Activated CD4-positive, alpha-beta T cell treated with anti-CD3 and anti-CD28 coated beads, Interleukin-2, amount 10 ng/mL, durations not matched to agents 7 days and 5 days (primary cell): ENCODE data around the gene AATF. TPM values are rescaled to one million over a fixed set of nuclear protein-coding genes. Genes with fewer than 3 reads are reported as not detected.

Source experiments
- CTCF ChIA-PET: fragments of 350-600 bp; sonication (Branson Sonifier 250); formaldehyde crosslinking; loops from one replicate; lab custom pipeline; 2021; ENCODE audit warnings: antibody characterized with exemption; lab: Charles Lee
- POLR2A ChIA-PET: fragments of 350-600 bp; sonication (Branson Sonifier 250); formaldehyde crosslinking; loops from one replicate; lab custom pipeline; 2021; ENCODE audit warnings: antibody characterized with exemption; lab: Charles Lee
- DNase-seq: peaks from one replicate; pipeline ENCODE4 v3.0.0-alpha.2; 2020
- H3K27ac Mint-ChIP-seq: one replicate; pipeline ENCODE4 v1.8.0; 2021; ENCODE audit warnings: mild to moderate bottlenecking, moderate library complexity, mixed read lengths
- H3K27me3 Mint-ChIP-seq: one replicate; pipeline ENCODE4 v1.8.0; 2021; ENCODE audit warnings: mixed read lengths
- H3K36me3 Mint-ChIP-seq: one replicate; pipeline ENCODE4 v1.8.0; 2021; ENCODE audit warnings: low read depth, mixed read lengths
- H3K4me1 Mint-ChIP-seq: one replicate; pipeline ENCODE4 v1.8.0; 2021; ENCODE audit warnings: mixed read lengths
- H3K4me3 Mint-ChIP-seq: one replicate; pipeline ENCODE4 v1.8.0; 2021; ENCODE audit warnings: mild to moderate bottlenecking, moderate library complexity, mixed read lengths
- H3K9me3 Mint-ChIP-seq: one replicate; pipeline ENCODE4 v1.8.0; 2021; ENCODE audit warnings: mixed read lengths
- total RNA-seq, 2 experiments: library from RNA; stranded (reverse); gene quantifications; one replicate each; pipeline ENCODE4 v1.2.3, GENCODE V29; 2021

AATF gene
- 10 to 100 TPM; 79.6 to 83.6 TPM for total RNA-seq

- Mint-ChIP-seq H3K9me3 (no peaks in the 10 kb centered on the region), H3K4me1 (peaks cover 50% of the 10 kb centered on the region), H3K4me3 (peak within 1 kb of the TSS; percentile 95), H3K36me3 (peaks cover 40% of the 10 kb centered on the region), H3K27me3 (peaks cover 37% of the 10 kb centered on the region), H3K27ac (peak within 1 kb of the TSS; percentile 96)
- DNase-seq, result peak; percentile 96
- ChIA-PET CTCF (interaction anchor here (1.2 kb wide), 1 partner anchor 11 kb away, joined by 3 read pairs; no protein-coding TSS in a partner anchor), POLR2A (no interaction called here)
These were observed at the start of gene AATF for GRCh38 chr17:36948717-36949460. AATF (plus strand) TSS chr17:36948954; CDS start chr17:36949126, 172 bp downstream.

GRCh38 chr17:36899250-36900159 is 49.2 kb upstream of the AATF start:
- peaks cover 13% of the 10 kb centered on the region for H3K27me3 Mint-ChIP-seq

GRCh38 chr17:36900160-36900512 is 48.6 kb upstream of the AATF start:
- no peak overlapping the region for H3K4me3 Mint-ChIP-seq
- DNase-seq, result no peak
- no peaks in the 10 kb centered on the region for H3K4me1 Mint-ChIP-seq
- peaks cover 11% of the 10 kb centered on the region for H3K27me3 Mint-ChIP-seq
- ChIA-PET POLR2A (no interaction called here), CTCF (no interaction called here)
- H3K27ac Mint-ChIP-seq, result no peak overlapping the region
- H3K36me3 Mint-ChIP-seq, result no peaks in the 10 kb centered on the region
- H3K9me3 Mint-ChIP-seq, result no peaks in the 10 kb centered on the region

More at GRCh38 chr17:36899250-36900159, 49.2 kb upstream of the AATF start:
- POLR2A ChIA-PET, result no interaction called here
- H3K9me3 Mint-ChIP-seq, result no peaks in the 10 kb centered on the region
- no peak overlapping the region for H3K27ac Mint-ChIP-seq
- no peaks in the 10 kb centered on the region for H3K36me3 Mint-ChIP-seq
- CTCF ChIA-PET, result no interaction called here
- no peaks in the 10 kb centered on the region for H3K4me1 Mint-ChIP-seq
- no peak for DNase-seq
- H3K4me3 Mint-ChIP-seq, result no peak overlapping the region

DNA sequence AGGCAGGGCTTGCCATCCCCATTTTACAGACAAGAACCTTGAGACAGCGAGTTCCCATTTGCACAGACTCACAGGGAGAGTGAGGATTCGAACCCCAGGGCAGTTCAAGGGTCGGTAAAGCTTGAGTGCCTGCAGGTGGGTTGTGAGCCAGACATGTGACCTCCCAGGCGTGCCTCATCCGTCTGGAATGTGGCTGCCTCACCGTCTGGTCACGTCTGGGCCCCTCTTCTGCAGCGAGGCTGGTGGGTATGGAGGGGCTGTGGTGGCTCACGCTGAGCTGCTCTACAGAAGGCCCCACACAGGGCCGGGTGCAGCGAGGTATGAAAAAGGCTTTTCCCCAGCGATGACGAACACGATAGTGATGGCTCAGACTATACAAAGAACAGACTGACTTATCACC is 47.2 kb upstream of the AATF start:
- H3K27me3 Mint-ChIP-seq, result peaks cover 12% of the 10 kb centered on the region
- ChIA-PET CTCF (no interaction called here), POLR2A (no interaction called here)
- no peak overlapping the region for H3K4me3 Mint-ChIP-seq
- no peak overlapping the region for H3K27ac Mint-ChIP-seq
- H3K36me3 Mint-ChIP-seq, result no peaks in the 10 kb centered on the region
- no peaks in the 10 kb centered on the region for H3K4me1 Mint-ChIP-seq
- no peak for DNase-seq
- no peaks in the 10 kb centered on the region for H3K9me3 Mint-ChIP-seq

DNA sequence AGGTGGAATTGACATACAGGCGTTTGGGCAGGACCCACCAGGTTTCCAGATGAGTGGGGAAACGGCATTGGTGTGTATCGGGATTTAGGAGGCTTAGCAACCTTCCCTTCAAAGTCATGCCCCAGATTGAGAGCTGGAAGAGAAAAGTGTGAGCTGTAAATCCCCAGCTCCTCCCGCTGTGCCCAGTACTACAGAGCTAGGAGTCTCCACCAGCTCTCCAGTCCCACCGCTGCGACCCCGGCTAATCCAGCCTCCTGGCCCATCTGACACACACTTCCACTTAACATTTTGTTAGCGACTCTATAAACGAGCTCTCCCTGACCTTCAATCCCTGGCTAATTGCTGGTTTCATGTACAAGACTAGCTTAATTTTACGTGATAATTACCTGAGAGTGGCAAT is 41.3 kb upstream of the AATF start:
- DNase-seq, result no peak
- H3K27me3 Mint-ChIP-seq, result peaks cover 31% of the 10 kb centered on the region
- no peaks in the 10 kb centered on the region for H3K4me1 Mint-ChIP-seq
- ChIA-PET POLR2A (no interaction called here), CTCF (interaction anchor here (1.2 kb wide), 1 partner anchor 11 kb away, joined by 5 read pairs; no protein-coding TSS in a partner anchor)
- H3K36me3 Mint-ChIP-seq, result no peaks in the 10 kb centered on the region
- H3K4me3 Mint-ChIP-seq, result no peak overlapping the region
- H3K27ac Mint-ChIP-seq, result no peak overlapping the region
- no peaks in the 10 kb centered on the region for H3K9me3 Mint-ChIP-seq

- Mint-ChIP-seq H3K4me3 (no peak overlapping the region), H3K36me3 (no peaks in the 10 kb centered on the region), H3K27me3 (peaks cover 23% of the 10 kb centered on the region), H3K27ac (no peak overlapping the region), H3K4me1 (no peaks in the 10 kb centered on the region), H3K9me3 (no peaks in the 10 kb centered on the region)
- CTCF ChIA-PET, result no interaction called here
- POLR2A ChIA-PET, result no interaction called here
- DNase-seq, result no peak
These were observed 38.2 kb upstream of the AATF start for GRCh38 chr17:36910513-36910912.

GRCh38 chr17:36911001-36911400 is 37.8 kb upstream of the AATF start:
- no peaks in the 10 kb centered on the region for H3K4me1 Mint-ChIP-seq
- no peak for DNase-seq
- no peaks in the 10 kb centered on the region for H3K9me3 Mint-ChIP-seq
- no peak overlapping the region for H3K27ac Mint-ChIP-seq
- peaks cover 22% of the 10 kb centered on the region for H3K27me3 Mint-ChIP-seq
- ChIA-PET CTCF (no interaction called here), POLR2A (no interaction called here)
- H3K4me3 Mint-ChIP-seq, result no peak overlapping the region
- H3K36me3 Mint-ChIP-seq, result no peaks in the 10 kb centered on the region

DNA sequence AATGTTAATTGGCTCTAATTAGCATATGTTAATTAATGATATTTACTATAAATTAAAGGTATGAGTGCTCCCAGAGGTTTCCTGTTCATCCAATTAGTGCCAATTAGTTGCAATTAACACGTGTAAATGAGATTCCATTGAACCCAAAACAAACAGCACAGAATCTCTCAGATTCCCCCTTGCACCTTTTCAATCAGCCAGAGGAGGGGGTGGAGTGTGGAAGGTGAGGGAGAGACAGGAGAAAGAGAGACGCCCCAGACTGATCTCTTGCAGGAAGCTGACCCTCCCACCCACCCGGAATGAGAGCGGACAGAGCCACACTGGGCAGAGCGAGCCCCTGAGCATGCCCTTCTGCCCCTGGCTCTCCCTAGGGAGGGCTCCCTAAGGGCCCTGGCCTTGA is 35.6 kb upstream of the AATF start:
- Mint-ChIP-seq H3K36me3 (no peaks in the 10 kb centered on the region), H3K4me3 (no peak overlapping the region), H3K27me3 (peaks cover 11% of the 10 kb centered on the region), H3K27ac (no peak overlapping the region), H3K4me1 (no peaks in the 10 kb centered on the region), H3K9me3 (no peaks in the 10 kb centered on the region)
- POLR2A ChIA-PET, result no interaction called here
- CTCF ChIA-PET, result interaction anchor here (1.2 kb wide), 1 partner anchor 180 kb away, joined by 3 read pairs; no protein-coding TSS in a partner anchor
- DNase-seq, result no peak

DNA sequence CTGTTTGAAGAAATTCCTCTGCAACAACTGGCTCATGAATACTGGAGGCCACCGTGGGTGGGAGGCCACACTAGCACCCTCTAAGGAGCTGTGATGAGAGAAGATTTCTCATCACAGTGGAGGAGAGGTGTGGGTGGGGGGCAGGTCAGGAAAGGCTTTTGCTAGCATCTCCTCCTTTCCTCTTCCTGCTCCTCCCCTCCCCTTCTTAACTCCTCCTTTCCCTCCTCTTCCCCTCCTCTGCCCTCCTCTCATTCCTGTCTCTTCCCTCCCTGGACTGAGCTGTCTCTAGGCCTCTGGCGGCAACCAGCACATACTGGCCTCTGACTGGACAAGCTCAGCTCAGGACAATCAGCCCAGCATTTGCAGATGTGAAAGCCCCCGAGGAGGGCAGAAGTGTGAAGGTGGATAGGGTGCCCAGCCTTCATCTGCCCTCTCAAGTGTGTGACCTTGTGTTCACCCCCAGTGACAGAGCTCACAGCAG is 30.5 kb upstream of the AATF start:
- H3K27me3 Mint-ChIP-seq, result peaks cover 26% of the 10 kb centered on the region
- no peaks in the 10 kb centered on the region for H3K36me3 Mint-ChIP-seq
- POLR2A ChIA-PET, result no interaction called here
- H3K4me3 Mint-ChIP-seq, result no peak overlapping the region
- no peak overlapping the region for H3K27ac Mint-ChIP-seq
- H3K4me1 Mint-ChIP-seq, result peaks cover 8% of the 10 kb centered on the region
- H3K9me3 Mint-ChIP-seq, result no peaks in the 10 kb centered on the region
- CTCF ChIA-PET, result interaction anchor here (1.0 to 2.1 kb wide), 2 partner anchors 11 to 291 kb away, joined by 3 to 5 read pairs; no protein-coding TSS in a partner anchor
- no peak for DNase-seq

GRCh38 chr17:36919407-36919968 is 29.3 kb upstream of the AATF start:
- DNase-seq, result no peak
- no peak overlapping the region for H3K27ac Mint-ChIP-seq
- no peaks in the 10 kb centered on the region for H3K9me3 Mint-ChIP-seq
- H3K27me3 Mint-ChIP-seq, result peaks cover 26% of the 10 kb centered on the region
- CTCF ChIA-PET, result interaction anchor here (1.0 to 2.1 kb wide), 3 partner anchors 11 to 292 kb away, joined by 3 to 5 read pairs (median 4); no protein-coding TSS in a partner anchor
- H3K4me1 Mint-ChIP-seq, result peaks cover 8% of the 10 kb centered on the region
- POLR2A ChIA-PET, result no interaction called here
- no peaks in the 10 kb centered on the region for H3K36me3 Mint-ChIP-seq
- H3K4me3 Mint-ChIP-seq, result no peak overlapping the region

DNA sequence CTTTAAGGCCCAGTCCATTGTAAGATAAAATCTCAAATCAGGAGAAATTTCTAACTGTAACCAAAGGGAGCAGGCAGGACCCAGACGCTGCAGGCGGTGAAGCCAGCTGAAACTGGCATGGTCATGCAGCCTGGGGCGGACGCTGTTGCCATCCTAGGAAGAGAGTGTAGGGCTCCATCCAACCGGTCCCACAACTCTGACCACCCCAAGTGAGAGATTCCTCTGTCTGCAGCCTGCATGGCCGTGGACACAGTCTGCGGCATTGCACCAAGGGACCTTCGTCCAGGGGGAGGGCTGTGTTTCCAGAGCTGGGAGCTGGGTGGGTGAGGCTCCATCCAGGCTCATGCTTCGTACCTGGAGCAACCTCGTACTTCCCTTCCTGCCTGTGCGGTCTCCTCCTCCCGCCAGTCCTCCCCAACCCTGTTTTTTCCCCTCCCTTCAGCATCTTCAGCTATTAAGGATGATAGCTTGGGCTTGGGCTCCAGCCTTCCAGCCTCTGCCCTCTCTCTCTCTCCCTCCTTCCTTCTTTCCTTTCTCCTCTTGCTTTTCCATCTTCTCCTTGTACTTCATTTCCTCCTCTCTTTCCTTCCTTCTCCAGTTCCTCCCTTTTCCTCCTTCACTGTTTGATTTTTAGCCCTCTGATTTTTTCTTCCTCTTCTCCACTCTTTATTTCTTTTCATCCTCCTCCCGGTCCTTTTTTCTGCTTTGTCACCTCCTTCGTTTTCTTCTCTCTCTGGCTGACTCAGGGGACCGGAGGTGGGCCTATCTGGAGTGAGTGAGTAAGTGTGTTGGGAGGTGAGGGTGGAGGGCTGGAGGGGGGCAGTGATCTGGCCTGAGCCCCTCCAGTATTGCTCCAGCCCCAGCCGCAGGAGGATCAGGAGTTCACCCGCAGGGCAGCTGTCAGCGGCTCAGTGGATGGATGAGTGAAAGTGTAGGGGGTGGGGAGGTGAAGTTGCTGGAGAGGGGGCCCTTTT is 28.4 kb upstream of the AATF start:
- no peak for DNase-seq
- ChIA-PET CTCF (interaction anchor here (0.6 to 2.1 kb wide), 3 partner anchors 10 to 245 kb away, joined by 3 to 5 read pairs (median 4); no protein-coding TSS in a partner anchor), POLR2A (no interaction called here)
- Mint-ChIP-seq H3K36me3 (no peaks in the 10 kb centered on the region), H3K27ac (no peak overlapping the region), H3K27me3 (peaks cover 26% of the 10 kb centered on the region), H3K4me3 (no peak overlapping the region), H3K9me3 (no peaks in the 10 kb centered on the region), H3K4me1 (peaks cover 8% of the 10 kb centered on the region)
